GM21528 (cell line): ENCODE measurements around the gene PACS1.
A peak's percentile ranks its signal among the peaks of the same experiment; 100 is the strongest.
"Not testable (repeated sequence)": the region's sequence is repeated elsewhere in the genome, so short reads cannot be mapped to it uniquely, and the experiment has no call there.

Experiments
- ATAC-seq: cut with Tn5 transposase; IDR thresholded peaks from one replicate; pipeline ENCODE4 v1.9.1; 2021; ENCODE audit warnings: mild to moderate bottlenecking, moderate library complexity; ENCODE audit not compliant: unreplicated experiment, low FRiP score

The PACS1 gene

GRCh38 chr11:66069715-66070603 is at the start of gene PACS1:
Gene PACS1 (plus strand): TSS chr11:66070272. CDS start chr11:66070487, 215 bp downstream.
- ATAC-seq = peak; percentile 46

- no peak for ATAC-seq
Observed at GRCh38 chr11:66020618-66021357, 49.3 kb upstream of the PACS1 start.

DNA sequence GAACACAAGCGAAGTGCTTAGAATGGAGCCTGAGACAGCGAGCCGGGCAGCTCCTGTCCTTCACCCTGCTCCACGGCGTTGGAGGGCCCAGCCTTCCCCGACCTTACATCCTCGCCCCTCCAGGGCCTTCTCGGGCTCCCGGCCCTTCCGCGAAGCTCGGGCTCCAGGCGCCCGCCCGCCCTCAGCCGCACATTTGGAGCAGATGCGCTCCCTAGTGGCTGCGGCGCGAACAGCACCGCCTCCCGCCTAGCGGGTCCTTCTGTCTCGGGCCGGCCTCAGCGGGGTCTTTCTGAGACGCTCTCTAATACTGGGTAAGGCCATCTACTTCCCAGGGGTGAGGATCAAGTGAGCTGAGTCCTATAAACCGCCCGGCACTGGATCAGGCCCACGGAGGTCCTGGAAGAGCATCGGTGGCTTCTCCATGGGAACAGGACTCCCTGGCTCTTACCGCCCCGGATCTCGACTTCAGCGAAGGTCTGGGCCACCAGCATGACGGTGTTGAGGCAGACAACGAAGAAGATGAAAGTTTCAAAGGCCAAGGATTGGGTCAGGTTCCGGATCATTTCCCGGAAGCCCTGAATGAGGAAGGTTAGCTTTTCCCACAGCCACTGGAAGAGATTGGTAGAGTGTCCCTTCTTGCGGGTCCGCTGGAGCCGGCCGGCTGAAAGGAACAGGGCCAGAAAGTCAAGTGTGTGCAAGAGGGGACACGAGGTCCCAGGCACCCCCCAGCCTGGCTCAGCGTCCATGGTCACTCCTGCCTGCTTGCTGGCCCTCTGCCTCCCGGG is 47.5 kb upstream of the PACS1 start:
- no peak for ATAC-seq

DNA sequence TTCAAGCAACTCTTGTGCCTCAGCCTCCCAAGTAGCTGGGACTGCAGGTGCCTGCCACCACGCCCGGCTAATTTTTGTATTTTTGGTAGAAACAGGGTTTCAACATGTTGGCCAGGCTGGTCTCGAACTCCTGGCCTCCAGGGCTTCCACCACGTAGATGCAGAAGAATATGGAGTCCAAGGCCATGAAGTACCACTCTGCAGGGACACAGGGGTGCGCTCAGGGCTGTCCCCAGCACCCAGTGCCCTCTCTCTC is 47.0 kb upstream of the PACS1 start:
- ATAC-seq = not testable (repeated sequence)

GRCh38 chr11:66026017-66026529 is 44.0 kb upstream of the PACS1 start, which contains the start of gene CATSPER1:
Gene CATSPER1 (minus strand): TSS chr11:66026479. CDS start chr11:66026379, 100 bp downstream.
- ATAC-seq = no peak

- ATAC-seq = no peak
Observed at GRCh38 chr11:66032957-66033735, 36.9 kb upstream of the PACS1 start.

DNA sequence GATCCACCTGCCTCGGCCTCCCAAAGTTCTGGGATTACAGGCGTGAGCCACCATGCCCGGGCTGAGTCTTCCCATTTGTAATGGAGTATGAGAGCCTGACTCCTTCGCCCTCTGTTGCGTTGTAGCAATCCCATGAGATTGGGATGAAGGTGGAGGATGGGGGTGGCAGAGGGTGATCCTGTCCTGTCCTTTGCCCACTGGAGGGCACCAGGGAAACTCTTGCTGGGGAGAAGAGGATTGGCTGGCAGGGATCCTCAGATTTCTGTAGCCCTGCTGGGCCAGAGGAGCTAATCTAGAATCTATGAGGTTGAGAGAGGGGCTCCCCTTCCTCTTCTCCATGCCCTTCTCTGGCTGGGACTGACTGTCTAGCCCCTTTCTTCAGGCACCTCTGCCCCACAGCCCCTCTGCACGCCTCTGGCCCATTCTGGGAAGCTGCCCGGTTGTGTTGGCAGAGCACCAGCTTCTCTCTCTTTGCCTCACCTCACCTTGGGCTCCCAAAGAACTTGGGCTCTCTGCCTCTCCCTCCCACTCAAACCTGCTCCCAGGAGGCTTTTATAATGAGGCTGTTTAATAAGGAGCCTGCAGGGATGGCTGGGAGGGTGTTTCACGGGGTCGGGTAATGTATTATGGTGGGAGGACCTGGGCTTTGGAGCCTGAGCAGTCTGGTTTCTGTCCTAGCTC is 34.3 kb upstream of the PACS1 start:
- ATAC-seq = no peak

DNA sequence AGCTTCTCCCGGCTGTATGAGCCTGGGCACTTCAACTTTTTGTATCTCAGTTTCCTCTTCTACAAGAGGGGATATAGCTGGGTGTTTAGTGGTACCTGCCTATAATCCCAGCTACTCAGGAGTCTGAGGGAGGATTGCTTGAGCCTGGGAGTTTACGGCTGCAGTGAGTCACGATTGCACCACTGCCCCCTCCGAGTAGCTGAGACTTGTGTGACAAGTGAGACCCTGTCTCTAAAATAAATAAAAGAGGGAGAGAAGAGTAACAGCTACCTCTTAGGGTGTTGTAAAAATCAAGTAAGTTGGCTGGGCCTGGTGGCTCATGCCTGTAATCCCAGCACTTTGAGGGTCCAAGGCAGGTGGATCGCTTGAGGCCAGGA is 33.8 kb upstream of the PACS1 start:
- ATAC-seq = no peak

GRCh38 chr11:66037327-66037726 is 32.7 kb upstream of the PACS1 start:
- no peak for ATAC-seq

- no peak for ATAC-seq
Observed at GRCh38 chr11:66039765-66040164, 30.3 kb upstream of the PACS1 start.

DNA sequence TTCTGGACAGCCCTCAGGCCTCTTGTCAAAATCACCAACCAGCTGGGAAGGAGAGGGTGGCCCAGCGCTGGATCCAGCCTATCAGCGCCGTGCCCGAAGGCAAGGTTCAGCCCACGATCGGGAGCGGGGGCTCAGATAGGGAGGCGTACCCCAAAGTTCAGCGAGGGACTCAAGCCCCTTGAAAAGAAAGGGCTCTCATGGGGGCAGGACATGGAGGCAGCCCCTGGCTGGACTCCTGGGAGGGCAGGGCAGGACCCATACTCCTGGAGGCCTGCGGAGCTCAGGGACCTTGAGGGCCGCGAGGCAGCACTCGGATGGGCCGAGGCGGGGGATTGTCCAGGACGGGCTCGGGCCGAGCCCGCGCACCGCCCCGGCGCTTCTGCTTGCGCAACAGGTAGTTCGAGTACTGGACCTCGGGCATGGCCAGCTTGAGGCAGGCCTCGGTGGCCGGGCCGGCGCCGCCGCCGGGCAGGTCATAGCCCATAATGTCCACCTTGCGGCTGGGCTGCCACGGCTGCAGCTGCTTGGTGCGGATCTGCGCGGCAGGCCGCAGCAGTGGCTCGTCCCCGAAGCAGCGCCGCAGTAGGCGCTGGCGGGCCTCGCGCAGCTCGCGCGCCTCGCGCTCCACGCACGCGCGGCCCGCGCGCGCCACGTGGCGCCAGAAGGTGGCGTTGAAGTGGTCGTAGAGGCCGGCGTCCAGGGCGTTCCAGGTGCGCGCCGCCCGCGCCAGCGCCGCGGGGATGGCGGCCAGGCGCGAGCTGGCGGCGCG is 27.7 kb upstream of the PACS1 start:
- ATAC-seq = no peak

DNA sequence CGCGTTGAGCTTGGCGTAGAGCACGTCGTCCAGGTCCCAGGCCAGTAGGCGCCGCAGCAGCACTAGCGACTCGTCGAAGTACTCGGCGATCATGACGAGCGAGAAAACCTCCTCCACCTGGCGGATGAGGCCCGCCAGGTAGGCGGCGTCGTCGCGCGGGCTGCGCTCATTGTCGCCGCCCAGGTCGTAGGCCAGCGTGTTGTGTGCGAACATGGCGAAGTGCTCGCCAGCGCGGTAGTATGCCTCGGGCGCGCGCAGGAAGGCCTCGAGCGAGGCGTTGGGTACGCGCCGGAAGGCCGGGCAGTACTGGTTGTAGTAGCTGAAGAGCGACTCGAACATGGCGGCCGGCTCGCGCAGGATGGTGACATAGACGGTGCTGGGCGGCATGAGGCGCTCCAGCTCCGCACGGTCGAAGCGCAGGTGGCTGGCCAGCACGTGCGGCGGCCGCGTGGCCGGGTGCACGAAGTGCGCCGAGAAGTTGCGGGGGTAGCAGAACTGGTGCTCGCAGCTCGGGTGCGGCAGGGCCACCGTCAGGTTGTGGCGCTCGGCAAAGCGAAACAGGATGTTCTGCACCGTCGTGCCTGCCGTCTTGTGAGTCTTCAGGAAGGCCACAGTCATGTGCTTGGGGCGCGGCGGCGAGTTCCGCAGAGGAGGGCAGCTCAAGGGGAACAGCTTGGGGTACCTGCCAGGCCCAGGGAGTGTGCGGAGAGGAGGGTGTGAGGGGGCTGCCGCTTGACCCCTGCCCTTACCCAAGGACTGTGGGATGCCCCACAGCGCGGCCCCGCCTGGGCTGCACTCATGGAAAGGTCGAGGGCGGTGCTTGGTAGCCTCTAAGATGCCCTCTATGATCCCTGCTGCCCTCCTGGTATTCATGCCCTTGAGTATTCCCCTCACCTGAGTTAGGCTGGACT is 26.8 kb upstream of the PACS1 start:
- ATAC-seq = no peak

GRCh38 chr11:66044757-66045156 is 25.3 kb upstream of the PACS1 start:
- no peak for ATAC-seq

DNA sequence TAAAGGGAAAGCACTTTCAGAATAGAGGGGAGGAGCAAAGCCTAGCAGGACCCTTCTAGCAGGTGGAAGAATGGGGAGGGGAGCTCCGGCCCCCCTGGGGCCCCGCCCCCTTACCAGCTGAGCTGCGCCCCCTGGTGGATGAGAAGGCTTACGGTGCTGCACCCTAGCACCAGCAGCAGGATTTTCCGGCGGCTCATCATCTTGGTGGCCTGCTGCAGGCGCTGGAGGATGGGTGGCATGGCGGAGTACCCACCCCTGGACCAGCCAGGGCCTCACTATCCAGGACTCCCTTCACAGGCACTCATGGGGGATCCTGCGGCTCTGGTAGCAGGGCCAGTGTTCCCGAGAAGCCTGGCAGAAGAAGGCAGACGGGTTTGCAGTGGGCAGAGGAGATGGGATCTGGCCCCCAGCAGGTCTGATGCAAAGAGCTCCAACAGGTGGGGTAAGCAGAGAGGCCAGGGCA is 24.9 kb upstream of the PACS1 start:
- ATAC-seq = no peak

- ATAC-seq = no peak
Observed at GRCh38 chr11:66046901-66047300, 23.2 kb upstream of the PACS1 start.

- no peak for ATAC-seq
Observed at GRCh38 chr11:66047541-66048365, 22.3 kb upstream of the PACS1 start.
